Ectodermal cell (in vitro differentiated cells): Measurements from ENCODE around the gene DNAAF1.

Experiments used
- H3K27ac ChIP-seq: 2 replicates; pipeline ENCODE4 v1.7.0; 2013; ENCODE audit warnings: mild to moderate bottlenecking, low read depth, low read length; ENCODE audit not compliant: insufficient read depth, poor library complexity, severe bottlenecking
- H3K27me3 ChIP-seq: 2 replicates; pipeline ENCODE4 v1.7.0; 2013; ENCODE audit warnings: mild to moderate bottlenecking, low read length; ENCODE audit not compliant: insufficient read depth, control insufficient read depth, poor library complexity, severe bottlenecking
- H3K36me3 ChIP-seq: one replicate; pipeline ENCODE4 v1.7.0; 2013; ENCODE audit warnings: low read length; ENCODE audit not compliant: control insufficient read depth, insufficient read depth
- H3K4me1 ChIP-seq: one replicate; pipeline ENCODE4 v1.7.0; 2013; ENCODE audit warnings: low read length; ENCODE audit not compliant: control insufficient read depth, insufficient read depth
- H3K4me3 ChIP-seq: 2 replicates; pipeline ENCODE4 v1.7.0; 2013; ENCODE audit warnings: low read depth, low read length, control low read depth; ENCODE audit not compliant: insufficient read depth
- H3K9me3 ChIP-seq: 2 replicates; pipeline ENCODE4 v1.7.0; 2013; ENCODE audit warnings: mild to moderate bottlenecking, low read length, moderate library complexity; ENCODE audit not compliant: control insufficient read depth
- WGBS, 2 experiments: methylation state at CpG; one replicate each; pipeline ENCODE4 v1.1.7; 2013; ENCODE audit warnings: missing lambda C conversion rate in 2 of 2; 5-methylcytosine and 5-hydroxymethylcytosine counted together

DNAAF1 gene

GRCh38 chr16:84159007-84159406, 13.9 kb downstream of the DNAAF1 start:
- Histone ChIP-seq H3K4me1 (no peaks in the 10 kb centered on the region), H3K36me3 (no peaks in the 10 kb centered on the region), H3K27me3 (no peaks in the 10 kb centered on the region), H3K9me3 (no peaks in the 10 kb centered on the region), H3K27ac (no peak overlapping the region), H3K4me3 (no peak overlapping the region)
- 68 to 75% methylated on average over 9 of the region's 9 CpGs for WGBS, 2 experiments

GRCh38 chr16:84159800-84160199, 14.7 kb downstream of the DNAAF1 start:
- H3K4me1 ChIP-seq: no peaks in the 10 kb centered on the region
- no peaks in the 10 kb centered on the region for H3K27me3 ChIP-seq
- no peaks in the 10 kb centered on the region for H3K9me3 ChIP-seq
- no peaks in the 10 kb centered on the region for H3K36me3 ChIP-seq
- no peak overlapping the region for H3K4me3 ChIP-seq
- H3K27ac ChIP-seq: no peak overlapping the region
- no CpG with 5 or more reads among the region's 1 CpG for WGBS, 2 experiments

GRCh38 chr16:84161037-84161436, 15.9 kb downstream of the DNAAF1 start:
- Histone ChIP-seq H3K27me3 (no peaks in the 10 kb centered on the region), H3K27ac (no peak overlapping the region), H3K36me3 (no peaks in the 10 kb centered on the region), H3K4me3 (no peak overlapping the region), H3K9me3 (no peaks in the 10 kb centered on the region), H3K4me1 (no peaks in the 10 kb centered on the region)
- WGBS, 2 experiments: 89% methylated on average over 10 of the region's 10 CpGs

- no peaks in the 10 kb centered on the region for H3K9me3 ChIP-seq
- no peak overlapping the region for H3K27ac ChIP-seq
- no peaks in the 10 kb centered on the region for H3K4me1 ChIP-seq
- 77 to 87% methylated on average over 3 of the region's 3 CpGs for WGBS, 2 experiments
- no peak overlapping the region for H3K4me3 ChIP-seq
- H3K36me3 ChIP-seq: no peaks in the 10 kb centered on the region
- no peaks in the 10 kb centered on the region for H3K27me3 ChIP-seq
These were observed 16.7 kb downstream of the DNAAF1 start for GRCh38 chr16:84161801-84162200.

GRCh38 chr16:84165746-84166145, 20.6 kb downstream of the DNAAF1 start:
- WGBS, 2 experiments: 86 to 92% methylated on average over 7 of the region's 7 CpGs
- H3K9me3 ChIP-seq: no peaks in the 10 kb centered on the region
- H3K36me3 ChIP-seq: no peaks in the 10 kb centered on the region
- H3K4me3 ChIP-seq: no peak overlapping the region
- H3K27me3 ChIP-seq: no peaks in the 10 kb centered on the region
- H3K4me1 ChIP-seq: peaks cover 4% of the 10 kb centered on the region
- no peak overlapping the region for H3K27ac ChIP-seq

GRCh38 chr16:84166796-84167695, 21.9 kb downstream of the DNAAF1 start:
- H3K27ac ChIP-seq: no peak overlapping the region
- H3K36me3 ChIP-seq: no peaks in the 10 kb centered on the region
- no peaks in the 10 kb centered on the region for H3K27me3 ChIP-seq
- H3K9me3 ChIP-seq: no peaks in the 10 kb centered on the region
- H3K4me3 ChIP-seq: no peak overlapping the region
- 83 to 86% methylated on average over 13 of the region's 13 CpGs for WGBS, 2 experiments
- H3K4me1 ChIP-seq: peaks cover 4% of the 10 kb centered on the region

- WGBS, 2 experiments: 86 to 87% methylated on average over 11 of the region's 11 CpGs
These were observed 24.7 kb downstream of the DNAAF1 start for GRCh38 chr16:84169765-84170310.

GRCh38 chr16:84174396-84174795, 29.3 kb downstream of the DNAAF1 start:
- H3K27me3 ChIP-seq: no peaks in the 10 kb centered on the region
- 90 to 91% methylated on average over 11 of the region's 11 CpGs for whole genome bisulfite sequencing, 2 experiments
- no peaks in the 10 kb centered on the region for H3K9me3 ChIP-seq
- no peaks in the 10 kb centered on the region for H3K4me1 ChIP-seq
- H3K27ac ChIP-seq: no peak overlapping the region
- no peak overlapping the region for H3K4me3 ChIP-seq
- H3K36me3 ChIP-seq: peaks cover 10% of the 10 kb centered on the region

More at GRCh38 chr16:84169765-84170310, 24.7 kb downstream of the DNAAF1 start:
- peaks cover 4% of the 10 kb centered on the region for H3K4me1 ChIP-seq
- no peaks in the 10 kb centered on the region for H3K27me3 ChIP-seq
- H3K9me3 ChIP-seq: no peaks in the 10 kb centered on the region
- H3K36me3 ChIP-seq: no peaks in the 10 kb centered on the region
- H3K27ac ChIP-seq: no peak overlapping the region
- H3K4me3 ChIP-seq: no peak overlapping the region

GRCh38 chr16:84175350-84176081, 30.4 kb downstream of the DNAAF1 start:
- 70 to 71% methylated on average over 10 of the region's 10 CpGs for WGBS, 2 experiments
- no peaks in the 10 kb centered on the region for H3K4me1 ChIP-seq
- H3K27ac ChIP-seq: no peak overlapping the region

More at GRCh38 chr16:84175350-84176081, 30.4 kb downstream of the DNAAF1 start:
- peaks cover 15% of the 10 kb centered on the region for H3K36me3 ChIP-seq
- H3K9me3 ChIP-seq: no peaks in the 10 kb centered on the region
- H3K27me3 ChIP-seq: no peaks in the 10 kb centered on the region
- no peak overlapping the region for H3K4me3 ChIP-seq
